ENCODE data around the gene EPAS1.

The EPAS1 gene

GRCh38 chr2:46273919-46274318 is 23.3 kb upstream of the EPAS1 start:
- no peak for TF ChIP-seq TARDBP (IDR thresholded peaks at IDR 0.05)
- TF ChIP-seq NFRKB (IDR thresholded peaks at IDR 0.05): no peak
- TF ChIP-seq PKNOX1 (IDR thresholded peaks at IDR 0.05): no peak
- TF ChIP-seq SUZ12 (IDR thresholded peaks at IDR 0.05): no peak
- no peak for TF ChIP-seq FOXM1 (IDR thresholded peaks at IDR 0.05; ENCODE audit: borderline replicate concordance)
- no peak for TF ChIP-seq CTBP1 (IDR thresholded peaks at IDR 0.05; ENCODE audit: borderline replicate concordance)
- TF ChIP-seq BHLHE40 (IDR thresholded peaks at IDR 0.05; ENCODE audit: borderline replicate concordance): no peak
- no peak for TF ChIP-seq FOXA1 (IDR thresholded peaks at IDR 0.05)
- no peak for TF ChIP-seq ARNT (IDR thresholded peaks at IDR 0.05)
- no peak for TF ChIP-seq HDGF (IDR thresholded peaks at IDR 0.05; ENCODE audit: borderline replicate concordance)
- no peak for TF ChIP-seq LEF1 (IDR thresholded peaks at IDR 0.05; ENCODE audit: borderline replicate concordance)
- TF ChIP-seq SP1 (IDR thresholded peaks at IDR 0.05): no peak
- TF ChIP-seq ZNF384 (IDR thresholded peaks at IDR 0.05): no peak
- ChIA-PET POLR2A (no interaction called here), CTCF (interaction anchor here (0.6 kb wide), 1 partner anchor 697 kb away, joined by 3 read pairs; no protein-coding TSS in a partner anchor)
- DNase-seq (ENCODE audit: extremely low spot score): no peak

GRCh38 chr2:46274586-46274985 is 22.6 kb upstream of the EPAS1 start:
- DNase-seq (ENCODE audit: extremely low spot score): no peak
- no peak for TF ChIP-seq ZNF384 (IDR thresholded peaks at IDR 0.05)
- TF ChIP-seq CTBP1 (IDR thresholded peaks at IDR 0.05; ENCODE audit: borderline replicate concordance): no peak
- TF ChIP-seq TARDBP (IDR thresholded peaks at IDR 0.05): no peak
- TF ChIP-seq FOXA1 (IDR thresholded peaks at IDR 0.05): no peak
- no peak for TF ChIP-seq NFRKB (IDR thresholded peaks at IDR 0.05)
- no peak for TF ChIP-seq FOXM1 (IDR thresholded peaks at IDR 0.05; ENCODE audit: borderline replicate concordance)
- ChIA-PET POLR2A (no interaction called here), CTCF (no interaction called here)

- no peak for TF ChIP-seq FOXK2 (IDR thresholded peaks at IDR 0.05)
- TF ChIP-seq ARNT (IDR thresholded peaks at IDR 0.05): no peak
- TF ChIP-seq BHLHE40 (IDR thresholded peaks at IDR 0.05; ENCODE audit: borderline replicate concordance): no peak
- TF ChIP-seq CTBP1 (IDR thresholded peaks at IDR 0.05; ENCODE audit: borderline replicate concordance): no peak
- no peak for TF ChIP-seq PKNOX1 (IDR thresholded peaks at IDR 0.05)
- no peak for TF ChIP-seq ZNF384 (IDR thresholded peaks at IDR 0.05)
- TF ChIP-seq SP1 (IDR thresholded peaks at IDR 0.05): no peak
- TF ChIP-seq HDGF (IDR thresholded peaks at IDR 0.05; ENCODE audit: borderline replicate concordance): no peak
- no peak for TF ChIP-seq TARDBP (IDR thresholded peaks at IDR 0.05)
- TF ChIP-seq LEF1 (IDR thresholded peaks at IDR 0.05; ENCODE audit: borderline replicate concordance): no peak
- no peak for TF ChIP-seq FOXM1 (IDR thresholded peaks at IDR 0.05; ENCODE audit: borderline replicate concordance)
- TF ChIP-seq ELF4 (IDR thresholded peaks at IDR 0.05): no peak
- no peak for TF ChIP-seq NFRKB (IDR thresholded peaks at IDR 0.05)
- TF ChIP-seq SUZ12 (IDR thresholded peaks at IDR 0.05): no peak
- TF ChIP-seq L3MBTL2 (conservative IDR thresholded peaks at IDR 0.05): no peak
- TF ChIP-seq FOXA1 (IDR thresholded peaks at IDR 0.05): no peak
- DNase-seq (ENCODE audit: extremely low spot score): no peak
- ChIA-PET CTCF (no interaction called here), POLR2A (no interaction called here)
These were observed 21.2 kb upstream of the EPAS1 start for GRCh38 chr2:46275995-46276394.

- ChIA-PET POLR2A (no interaction called here), CTCF (no interaction called here)
- no peak for DNase-seq (ENCODE audit: extremely low spot score)
- TF ChIP-seq ZNF384 (IDR thresholded peaks at IDR 0.05) (no peak), ARNT (IDR thresholded peaks at IDR 0.05) (no peak), PKNOX1 (IDR thresholded peaks at IDR 0.05) (no peak), HDGF (IDR thresholded peaks at IDR 0.05; ENCODE audit: borderline replicate concordance) (no peak), CTBP1 (IDR thresholded peaks at IDR 0.05; ENCODE audit: borderline replicate concordance) (no peak), TARDBP (IDR thresholded peaks at IDR 0.05) (no peak), SP1 (IDR thresholded peaks at IDR 0.05) (no peak), FOXK2 (IDR thresholded peaks at IDR 0.05) (no peak), FOXA1 (IDR thresholded peaks at IDR 0.05) (no peak), NFRKB (IDR thresholded peaks at IDR 0.05) (no peak), BHLHE40 (IDR thresholded peaks at IDR 0.05; ENCODE audit: borderline replicate concordance) (no peak), ELF4 (IDR thresholded peaks at IDR 0.05) (no peak), SUZ12 (IDR thresholded peaks at IDR 0.05) (no peak), LEF1 (IDR thresholded peaks at IDR 0.05; ENCODE audit: borderline replicate concordance) (no peak), L3MBTL2 (conservative IDR thresholded peaks at IDR 0.05) (no peak), FOXM1 (IDR thresholded peaks at IDR 0.05; ENCODE audit: borderline replicate concordance) (no peak)
These were observed 20.6 kb upstream of the EPAS1 start for GRCh38 chr2:46276642-46277041.

GRCh38 chr2:46277431-46278190 is 19.6 kb upstream of the EPAS1 start:
- no peak for DNase-seq (ENCODE audit: extremely low spot score)
- no peak for TF ChIP-seq CTBP1 (IDR thresholded peaks at IDR 0.05; ENCODE audit: borderline replicate concordance)
- no peak for TF ChIP-seq TARDBP (IDR thresholded peaks at IDR 0.05)
- TF ChIP-seq ZNF384 (IDR thresholded peaks at IDR 0.05): no peak
- TF ChIP-seq NFRKB (IDR thresholded peaks at IDR 0.05): no peak
- TF ChIP-seq ELF4 (IDR thresholded peaks at IDR 0.05): no peak
- TF ChIP-seq BHLHE40 (IDR thresholded peaks at IDR 0.05; ENCODE audit: borderline replicate concordance): no peak
- no peak for TF ChIP-seq FOXA1 (IDR thresholded peaks at IDR 0.05)
- no peak for TF ChIP-seq L3MBTL2 (conservative IDR thresholded peaks at IDR 0.05)
- no peak for TF ChIP-seq HDGF (IDR thresholded peaks at IDR 0.05; ENCODE audit: borderline replicate concordance)
- no peak for TF ChIP-seq LEF1 (IDR thresholded peaks at IDR 0.05; ENCODE audit: borderline replicate concordance)
- no peak for TF ChIP-seq FOXK2 (IDR thresholded peaks at IDR 0.05)
- POLR2A ChIA-PET: no interaction called here
- CTCF ChIA-PET: no interaction called here

- no peak for TF ChIP-seq FOXK2 (IDR thresholded peaks at IDR 0.05)
- DNase-seq (ENCODE audit: extremely low spot score): no peak
- POLR2A ChIA-PET: no interaction called here
- CTCF ChIA-PET: no interaction called here
These were observed 18.3 kb upstream of the EPAS1 start for GRCh38 chr2:46278952-46279351.

Data from HEK293T (cell line).